ENCODE results near the gene RNFT2. TPM values are rescaled to one million over a fixed set of nuclear protein-coding genes. Genes with fewer than 3 reads are reported as not detected.

RNFT2 gene
- total RNA-seq, 4 donors from 2014 or later, result 0.68 to 1.2 (median 1.2) TPM; not detected in 1

DNA sequence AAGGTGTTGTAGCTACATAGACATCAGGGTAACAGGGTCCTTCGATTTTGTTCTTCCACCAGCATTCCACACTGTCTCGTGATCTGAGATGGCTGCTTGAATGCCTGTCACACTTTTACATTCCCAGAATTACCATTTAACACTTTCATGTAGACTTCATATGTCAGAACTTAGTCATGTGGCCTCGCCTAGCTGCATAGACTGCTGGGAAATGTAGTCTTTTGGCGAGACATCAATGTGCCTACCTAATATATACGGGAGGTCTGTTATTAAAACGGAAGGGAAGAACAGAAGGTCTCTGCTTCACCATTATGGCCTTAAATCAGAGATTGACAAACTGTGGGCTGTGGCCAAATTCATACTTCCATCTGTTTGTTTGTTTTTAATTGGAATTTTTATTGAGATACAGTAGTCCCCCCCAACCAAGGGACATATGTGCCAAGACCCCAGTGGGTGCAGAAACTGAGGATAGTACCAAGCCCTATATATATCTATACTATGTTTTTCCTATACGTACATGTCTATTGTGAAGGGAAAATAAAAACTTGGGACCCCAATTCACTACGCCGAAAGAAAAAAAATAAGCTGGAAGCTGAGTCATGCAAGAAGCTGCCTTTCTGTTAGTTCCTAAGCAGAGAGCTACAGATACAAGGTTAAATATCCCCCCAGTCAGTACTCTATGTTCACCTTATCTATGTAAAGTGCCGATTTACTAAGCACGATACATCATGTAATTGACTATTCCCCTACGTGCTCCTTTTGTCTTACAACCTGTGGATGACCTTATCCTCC lies 154.4 kb downstream of the RNFT2 start:
- no peak for TF ChIP-seq POLR2A (IDR thresholded peaks at IDR 0.05)
- TF ChIP-seq, protein P1, sequence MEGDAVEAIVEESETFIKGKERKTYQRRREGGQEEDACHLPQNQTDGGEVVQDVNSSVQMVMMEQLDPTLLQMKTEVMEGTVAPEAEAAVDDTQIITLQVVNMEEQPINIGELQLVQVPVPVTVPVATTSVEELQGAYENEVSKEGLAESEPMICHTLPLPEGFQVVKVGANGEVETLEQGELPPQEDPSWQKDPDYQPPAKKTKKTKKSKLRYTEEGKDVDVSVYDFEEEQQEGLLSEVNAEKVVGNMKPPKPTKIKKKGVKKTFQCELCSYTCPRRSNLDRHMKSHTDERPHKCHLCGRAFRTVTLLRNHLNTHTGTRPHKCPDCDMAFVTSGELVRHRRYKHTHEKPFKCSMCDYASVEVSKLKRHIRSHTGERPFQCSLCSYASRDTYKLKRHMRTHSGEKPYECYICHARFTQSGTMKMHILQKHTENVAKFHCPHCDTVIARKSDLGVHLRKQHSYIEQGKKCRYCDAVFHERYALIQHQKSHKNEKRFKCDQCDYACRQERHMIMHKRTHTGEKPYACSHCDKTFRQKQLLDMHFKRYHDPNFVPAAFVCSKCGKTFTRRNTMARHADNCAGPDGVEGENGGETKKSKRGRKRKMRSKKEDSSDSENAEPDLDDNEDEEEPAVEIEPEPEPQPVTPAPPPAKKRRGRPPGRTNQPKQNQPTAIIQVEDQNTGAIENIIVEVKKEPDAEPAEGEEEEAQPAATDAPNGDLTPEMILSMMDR (IDR thresholded peaks at IDR 0.05), result no peak
- DNase-seq (ENCODE audit: low spot score in 2 of 2), result no peak
- H3K4me3 ChIP-seq (ENCODE audit: low read depth, poor library complexity, severe bottlenecking), result no peak overlapping the region
- WGBS, 2 donors, result 78 to 83% methylated on average over 12 of the region's 12 CpGs
- intact Hi-C loops (cut with DNase I; ENCODE audit: low total_unique reads), result no loop called here

DNA sequence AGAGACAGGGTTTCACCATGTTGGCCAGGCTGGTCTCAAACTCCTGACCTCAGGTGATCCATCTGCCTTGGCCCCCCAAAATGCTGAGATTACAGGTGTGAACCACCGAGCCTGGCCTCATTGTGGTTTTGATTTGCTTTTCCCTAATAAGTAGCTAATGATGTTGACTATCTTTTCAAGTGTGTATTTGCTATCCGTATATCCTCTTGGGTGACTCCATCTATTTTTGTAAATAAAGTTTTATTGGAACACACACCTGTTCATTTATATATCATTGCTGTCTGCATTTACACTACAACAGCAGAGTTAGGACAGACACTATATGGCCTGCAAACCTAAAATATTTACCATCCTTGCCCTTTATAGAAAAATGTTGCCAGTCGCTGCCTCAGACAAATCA lies 156.8 kb downstream of the RNFT2 start:
- intact Hi-C loops (cut with DNase I; ENCODE audit: low total_unique reads), result no loop called here
- DNase-seq (ENCODE audit: low spot score in 2 of 2), result no peak
- no peak for TF ChIP-seq POLR2A (IDR thresholded peaks at IDR 0.05)
- TF ChIP-seq, protein P1 (IDR thresholded peaks at IDR 0.05), result no peak
- no peak overlapping the region for H3K4me3 ChIP-seq (ENCODE audit: low read depth, poor library complexity, severe bottlenecking)
- WGBS, 2 donors, result 89 to 91% methylated on average over 3 of the region's 3 CpGs

DNA sequence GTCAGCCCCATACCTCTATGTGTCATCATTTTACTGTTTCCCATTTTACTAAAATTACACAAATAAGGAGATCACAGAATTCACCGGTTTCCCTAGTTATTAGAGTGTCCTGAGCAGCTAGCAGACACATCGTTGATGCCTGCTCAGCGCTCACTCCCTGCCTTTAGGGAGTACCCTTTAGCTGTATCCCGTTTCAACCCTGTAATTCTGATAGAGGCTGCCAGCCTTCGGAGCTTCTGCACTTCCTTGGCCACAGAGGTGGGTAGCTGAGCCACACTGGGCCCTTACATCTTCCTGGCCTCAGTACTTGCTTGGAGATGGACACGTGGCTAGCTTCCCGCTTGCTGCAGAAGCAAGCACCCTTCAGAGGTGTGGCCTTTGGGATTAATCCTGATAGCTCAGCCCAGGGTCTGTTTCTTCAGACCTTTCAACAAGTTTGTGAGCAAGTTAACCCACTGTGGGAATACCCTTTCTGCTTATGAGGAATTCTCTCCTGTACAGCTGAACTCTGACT lies 158.4 kb downstream of the RNFT2 start:
- intact Hi-C loops (cut with DNase I; ENCODE audit: low total_unique reads), result no loop called here
- TF ChIP-seq, protein P1 (IDR thresholded peaks at IDR 0.05), result no peak
- no peak for TF ChIP-seq POLR2A (IDR thresholded peaks at IDR 0.05)
- H3K4me3 ChIP-seq (ENCODE audit: low read depth, poor library complexity, severe bottlenecking), result no peak overlapping the region
- DNase-seq (ENCODE audit: low spot score in 2 of 2), result no peak
- WGBS, 2 donors, result 60 to 64% methylated on average over 6 to 7 of the region's 7 CpGs

DNA sequence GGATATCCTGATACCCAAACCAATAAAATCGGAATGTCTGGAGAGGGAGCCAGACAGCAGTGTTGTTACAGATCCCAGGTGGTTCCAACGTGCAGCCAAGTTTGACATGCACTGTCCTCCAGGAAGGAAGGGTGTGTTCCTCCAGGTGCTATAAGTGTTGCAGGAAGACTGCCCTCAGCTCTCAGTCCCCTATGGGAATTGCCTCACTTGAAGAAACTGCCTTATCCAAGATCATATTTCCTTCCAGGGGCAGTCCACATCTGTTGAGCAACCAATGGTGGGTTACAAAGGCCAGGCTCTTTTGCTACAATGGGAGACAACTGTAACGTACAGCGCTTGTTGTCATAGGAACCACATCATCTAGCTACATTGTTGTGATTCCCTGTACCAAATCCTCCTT lies 159.4 kb downstream of the RNFT2 start:
- WGBS, 2 donors, result 69 to 84% methylated on average over 4 of the region's 4 CpGs
- intact Hi-C loops (cut with DNase I; ENCODE audit: low total_unique reads), result no loop called here
- no peak for DNase-seq (ENCODE audit: low spot score in 2 of 2)
- no peak overlapping the region for H3K4me3 ChIP-seq (ENCODE audit: low read depth, poor library complexity, severe bottlenecking)
- TF ChIP-seq, protein P1 (IDR thresholded peaks at IDR 0.05), result no peak
- no peak for TF ChIP-seq POLR2A (IDR thresholded peaks at IDR 0.05)

DNA sequence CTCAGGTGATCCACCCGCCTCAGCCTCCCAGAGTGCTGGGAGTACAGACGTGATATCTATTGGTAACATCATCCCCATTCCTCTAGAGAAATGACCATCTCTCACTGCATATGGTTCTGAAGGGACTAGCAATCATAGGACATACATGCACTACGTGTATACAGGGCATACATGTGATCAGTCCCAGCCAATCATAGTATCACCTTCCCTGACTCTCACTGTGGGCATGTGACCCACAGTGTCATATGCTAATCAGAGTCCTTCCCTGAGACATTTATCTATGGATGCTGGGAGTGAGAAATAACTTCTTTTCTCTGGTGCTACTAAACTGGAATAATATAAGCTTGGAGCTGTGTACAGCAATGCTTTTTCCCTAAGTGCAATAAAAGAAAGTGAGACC lies 160.6 kb downstream of the RNFT2 start:
- intact Hi-C loops (cut with DNase I; ENCODE audit: low total_unique reads), result no loop called here
- no peak for DNase-seq (ENCODE audit: low spot score in 2 of 2)
- no peak overlapping the region for H3K4me3 ChIP-seq (ENCODE audit: low read depth, poor library complexity, severe bottlenecking)
- 54 to 69% methylated on average over 3 of the region's 3 CpGs for WGBS, 2 donors
- TF ChIP-seq POLR2A (IDR thresholded peaks at IDR 0.05), result no peak
- TF ChIP-seq, protein P1 (IDR thresholded peaks at IDR 0.05), result no peak

All from lower leg skin (tissue), 4 donors.